M059J (cell line): ENCODE results near the gene CD34. TPM values are rescaled to one million over a fixed set of nuclear protein-coding genes. Genes with fewer than 3 reads are reported as not detected.

ENCODE experiments used
- DNase-seq: peaks from one replicate; pipeline ENCODE4 v3.0.0-alpha.2; 2012; ENCODE audit warnings: low read depth
- total RNA-seq: library from RNA; depleted of rRNA; stranded (reverse); fragments of >200 nt; shearing (Covaris generic); gene quantifications from 2 replicates; pipeline ENCODE4 v1.2.3, GENCODE V29; 2014; rRNA removed

The CD34 gene
- total RNA-seq, 1 experiment from 2014 or later: 0.59 TPM

GRCh38 chr1:207832796-207833195 lies 78.1 kb downstream of the CD34 start:
- DNase-seq: no peak

- DNase-seq: peak; percentile 41
These were observed 79.2 kb downstream of the CD34 start for GRCh38 chr1:207831517-207832327.

Other genes with a start within 250 kb of the CD34 start
- 84.3 and 114 TPM in 2 replicates for gene CD46, start 159.1 kb downstream of the CD34 start, total RNA-seq